H1 (cell line): ENCODE results near the gene NPHP4. TPM values are rescaled to one million over a fixed set of nuclear protein-coding genes. Genes with fewer than 3 reads are reported as not detected.

Source experiments
- CTCF ChIA-PET: fragments of 300-600 bp; sonication (Branson Sonifier 250); formaldehyde crosslinking; loops from one replicate; lab custom pipeline; 2021; ENCODE audit not compliant: partially characterized antibody; lab: Charles Lee
- POLR2A ChIA-PET: fragments of 300-600 bp; sonication (Branson Sonifier 250); formaldehyde crosslinking; loops from one replicate; lab custom pipeline; 2021; ENCODE audit warnings: inconsistent platforms; ENCODE audit not compliant: partially characterized antibody; lab: Charles Lee
- DNase-seq, 2 experiments: peaks; one replicate each; pipeline versions ENCODE4 v3.0.0 to v3.0.0-alpha.2; 2010 to 2022; ENCODE audit warnings: low spot score in 2 of 2, low read depth in 1 of 2, mixed read lengths in 1 of 2
- FAIRE-seq: peaks from 2 replicates; lab custom pipeline; 2011; peaks lifted over from hg19 to GRCh38; lab: Jason Lieb, UNC
- H2AFZ ChIP-seq: 2 replicates; pipeline ENCODE4 v1.8.1; 2012; ENCODE audit warnings: low read length, inconsistent platforms
- H2AK5ac ChIP-seq: 2 replicates; pipeline ENCODE4 v1.6.1; 2013; ENCODE audit warnings: low read depth, low read length
- H2BK120ac ChIP-seq: replicated peaks from 2 replicates; pipeline ENCODE3; 2013; ENCODE audit warnings: low read depth, low read length, inconsistent platforms
- H2BK12ac ChIP-seq: 2 replicates; pipeline ENCODE4 v1.6.1; 2013; ENCODE audit warnings: low read depth, low read length
- H2BK15ac ChIP-seq: 2 replicates; pipeline ENCODE4 v1.6.1; 2013; ENCODE audit warnings: low read length
- H2BK20ac ChIP-seq: 2 replicates; pipeline ENCODE4 v1.6.1; 2013; ENCODE audit warnings: low read length
- H2BK5ac ChIP-seq: 2 replicates; pipeline ENCODE4 v1.6.1; 2013; ENCODE audit warnings: low read depth, low read length
- H3K14ac ChIP-seq: 2 replicates; pipeline ENCODE4 v1.6.1; 2013; ENCODE audit warnings: inconsistent platforms; ENCODE audit not compliant: insufficient read length
- H3K18ac ChIP-seq: 2 replicates; pipeline ENCODE4 v1.6.1; 2013; ENCODE audit warnings: low read length; ENCODE audit errors: extremely low read depth
- H3K23ac ChIP-seq: 2 replicates; pipeline ENCODE4 v1.6.1; 2013; ENCODE audit warnings: inconsistent platforms; ENCODE audit not compliant: insufficient read length
- H3K23me2 ChIP-seq: 2 replicates; pipeline ENCODE4 v1.6.1; 2013; ENCODE audit warnings: low read depth, low read length
- H3K27ac ChIP-seq: 2 replicates; pipeline ENCODE4 v1.6.1; 2011; ENCODE audit warnings: low read depth, low read length, inconsistent platforms
- H3K27me3 ChIP-seq, 4 experiments: replicated peaks in 1 of 4; 1 replicate in 1 of 4; 2 replicates in 3 of 4; pipeline versions ENCODE4 v1.6.1 to v1.8.1; 2011 to 2013; ENCODE audit warnings: low read length in 3 of 4, mild to moderate bottlenecking in 3 of 4, inconsistent platforms in 2 of 4, mixed read lengths in 2 of 4, moderate library complexity in 1 of 4; ENCODE audit not compliant: control insufficient read depth in 3 of 4, insufficient read depth in 3 of 4; ENCODE audit errors: extremely low read depth in 1 of 4
- H3K36me3 ChIP-seq, 4 experiments: 2 replicates each; pipeline versions ENCODE4 v1.6.1 to v1.8.1; 2011 to 2013; ENCODE audit warnings: mild to moderate bottlenecking in 4 of 4, low read length in 3 of 4, moderate library complexity in 2 of 4, control low read depth in 1 of 4, inconsistent platforms in 1 of 4; ENCODE audit not compliant: insufficient read depth in 4 of 4, control insufficient read depth in 2 of 4
- H3K4ac ChIP-seq: replicated peaks from 2 replicates; pipeline ENCODE3; 2013; ENCODE audit warnings: low read length, low read depth, mixed read lengths, inconsistent platforms; ENCODE audit not compliant: insufficient read length
- H3K4me1 ChIP-seq, 4 experiments: replicated peaks in 1 of 4; 1 replicate in 1 of 4; 2 replicates in 3 of 4; pipeline versions ENCODE4 v1.6.1 to v1.8.1; 2011 to 2013; ENCODE audit warnings: low read length in 3 of 4, inconsistent platforms in 2 of 4, mixed read lengths in 1 of 4; ENCODE audit not compliant: insufficient read depth in 4 of 4, control insufficient read depth in 3 of 4
- H3K4me2 ChIP-seq, 2 experiments: 2 replicates each; pipeline versions ENCODE4 v1.6.1 to v1.8.1; 2011 to 2013; ENCODE audit warnings: low read depth in 2 of 2, low read length in 2 of 2, control low read depth in 1 of 2, inconsistent platforms in 1 of 2, mild to moderate bottlenecking in 1 of 2; ENCODE audit not compliant: insufficient read depth in 1 of 2
- H3K4me3 ChIP-seq, 4 experiments: fragments of 200-600, 300-600 bp in 1 of 4; sonication (generic), shearing (Covaris generic), sonication (Bioruptor Twin) in 1 of 4; 2 replicates each; pipeline versions ENCODE4 v1.5.1 to v1.8.1; 2011 to 2016; ENCODE audit warnings: low read length in 4 of 4, low read depth in 3 of 4, control low read depth in 2 of 4, inconsistent platforms in 2 of 4, mild to moderate bottlenecking in 2 of 4, mixed read lengths in 1 of 4, moderate library complexity in 1 of 4; ENCODE audit not compliant: insufficient read depth in 2 of 4; ENCODE audit errors: extremely low read depth in 1 of 4
- H3K56ac ChIP-seq: replicated peaks from 2 replicates; pipeline ENCODE3; 2013; ENCODE audit warnings: low read depth, mild to moderate bottlenecking, mixed read lengths, low read length, inconsistent platforms; ENCODE audit not compliant: insufficient read length
- H3K79me1 ChIP-seq: 2 replicates; pipeline ENCODE4 v1.6.1; 2013; ENCODE audit warnings: low read depth, low read length, control low read depth
- H3K79me2 ChIP-seq, 2 experiments: 2 replicates each; pipeline versions ENCODE4 v1.6.1 to v1.8.1; 2012 to 2013; ENCODE audit warnings: low read length in 2 of 2, mild to moderate bottlenecking in 2 of 2, inconsistent platforms in 1 of 2; ENCODE audit not compliant: insufficient read depth in 2 of 2, control insufficient read depth in 1 of 2
- H3K9ac ChIP-seq, 4 experiments: replicated peaks in 1 of 4; 1 replicate in 1 of 4; 2 replicates in 3 of 4; pipeline versions ENCODE4 v1.6.1 to v1.8.1; 2011 to 2013; ENCODE audit warnings: low read depth in 3 of 4, low read length in 3 of 4, control low read depth in 2 of 4, mild to moderate bottlenecking in 2 of 4, moderate library complexity in 2 of 4, inconsistent platforms in 1 of 4; ENCODE audit errors: extremely low read depth in 1 of 4
- H3K9me3 ChIP-seq, 2 experiments: 2 replicates each; pipeline versions ENCODE4 v1.6.1 to v1.8.1; 2012 to 2013; ENCODE audit warnings: mild to moderate bottlenecking in 2 of 2, moderate library complexity in 2 of 2, control low read depth in 1 of 2, inconsistent platforms in 1 of 2, low read depth in 1 of 2, low read length in 1 of 2, mixed read lengths in 1 of 2; ENCODE audit not compliant: insufficient read depth in 2 of 2
- H4K20me1 ChIP-seq, 2 experiments: replicated peaks in 1 of 2; 2 replicates each; pipeline versions ENCODE3 to v1.8.1; 2011 to 2013; ENCODE audit warnings: inconsistent platforms in 2 of 2, low read length in 2 of 2, mild to moderate bottlenecking in 1 of 2; ENCODE audit not compliant: insufficient read depth in 2 of 2, control insufficient read depth in 1 of 2
- H4K5ac ChIP-seq: 2 replicates; pipeline ENCODE4 v1.6.1; 2013; ENCODE audit warnings: low read length, low read depth, mixed read lengths, inconsistent platforms; ENCODE audit not compliant: insufficient read length
- H4K8ac ChIP-seq: 2 replicates; pipeline ENCODE4 v1.8.0; 2013; ENCODE audit warnings: mild to moderate bottlenecking, moderate library complexity, low read length, inconsistent platforms; ENCODE audit not compliant: insufficient read depth; ENCODE audit errors: extremely low read depth
- H4K91ac ChIP-seq: replicated peaks from 2 replicates; pipeline ENCODE3; 2013; ENCODE audit warnings: low read length, mixed read lengths, inconsistent platforms; ENCODE audit not compliant: insufficient read length
- CREB1 ChIP-seq: IDR thresholded peaks from 2 replicates; pipeline ENCODE4 v1.6.1; 2012; ENCODE audit warnings: inconsistent platforms
- EP300 ChIP-seq, 2 experiments: IDR thresholded peaks; 1 replicate in 1 of 2; 2 replicates in 1 of 2; pipeline ENCODE4 v1.6.1; 2011 to 2012; ENCODE audit warnings: low read depth in 2 of 2, low read length in 2 of 2, mild to moderate bottlenecking in 2 of 2, borderline replicate concordance in 1 of 2, inconsistent platforms in 1 of 2, moderate library complexity in 1 of 2
- KDM1A ChIP-seq: fragments of 200-600, 300-600 bp; sonication (generic); IDR thresholded peaks from 2 replicates; pipeline ENCODE4 v1.7.1; 2016; ENCODE audit warnings: mild to moderate bottlenecking, low read length, borderline replicate concordance
- PHF8 ChIP-seq: fragments of 200-600 bp; sonication (generic); conservative IDR thresholded peaks from 2 replicates; pipeline ENCODE4 v1.7.1; 2012; ENCODE audit warnings: low read depth, mild to moderate bottlenecking, inconsistent platforms, low read length, moderate library complexity
- SIN3A ChIP-seq, 2 experiments: IDR thresholded peaks in 1 of 2; conservative IDR thresholded peaks in 1 of 2; 2 replicates each; pipeline ENCODE4 v1.6.1; 2011 to 2012; ENCODE audit warnings: low read length in 2 of 2, improper control_type of control experiment in 1 of 2, low read depth in 1 of 2, mild to moderate bottlenecking in 1 of 2
- TAF7 ChIP-seq: optimal IDR thresholded peaks from 2 replicates; pipeline ENCODE3; 2011; ENCODE audit warnings: low read depth, mild to moderate bottlenecking, inconsistent platforms, low read length, moderate library complexity, borderline replicate concordance
- TCF12 ChIP-seq: IDR thresholded peaks from 2 replicates; pipeline ENCODE4 v1.6.1; 2011; ENCODE audit warnings: low read depth, mild to moderate bottlenecking, low read length
- WGBS, 2 experiments: shearing (Covaris generic) in 1 of 2; methylation state at CpG; one replicate each; pipeline versions ENCODE4 v1.1.6 to v1.1.7; 2013 to 2015; ENCODE audit warnings: low lambda C conversion rate in 2 of 2, mixed read lengths in 2 of 2, inconsistent platforms in 1 of 2, low coverage in 1 of 2, missing lambda C conversion rate in 1 of 2; ENCODE audit not compliant: insufficient replicate concordance in 2 of 2, insufficient coverage in 1 of 2, insufficient read length in 1 of 2; ENCODE audit errors: extremely low coverage in 1 of 2, missing lambda C conversion rate in 1 of 2; 5-methylcytosine and 5-hydroxymethylcytosine counted together
- polyA plus RNA-seq, 7 experiments: library from polyadenylated mRNA; depleted of rRNA in 3 of 7; stranded (reverse) in 5 of 7; unstranded in 2 of 7; fragments of >200 nt in 5 of 7; fragments of 200-250 nt in 2 of 7; gene quantifications; 1 replicate in 5 of 7; 2 replicates in 1 of 7; 4 replicates in 1 of 7; pipeline versions ENCODE4 v1.2.1 to v1.2.3, GENCODE V29; 2011 to 2013; ENCODE audit warnings: missing spikeins in 2 of 7, mixed read lengths in 2 of 7
- total RNA-seq: library from RNA; stranded (reverse); fragmentation: NEBNext Ultra II Directional; extraction: Animal tissue kit (Norgen Biotek cat#: 25700); gene quantifications from 2 replicates; pipeline ENCODE4 v1.2.1, GENCODE V29; 2021
- TF ChIP-seq, protein P1 (sequence below): IDR thresholded peaks from 2 replicates; pipeline ENCODE4 v1.6.1; 2012; ENCODE audit warnings: inconsistent platforms

NPHP4 gene
- total and polyA plus RNA-seq, 2 of the 8 experiments (the other 6 are each of a cell fraction or from before 2014, with no cell fraction given), result 5.8 to 14.0 TPM

DNA sequence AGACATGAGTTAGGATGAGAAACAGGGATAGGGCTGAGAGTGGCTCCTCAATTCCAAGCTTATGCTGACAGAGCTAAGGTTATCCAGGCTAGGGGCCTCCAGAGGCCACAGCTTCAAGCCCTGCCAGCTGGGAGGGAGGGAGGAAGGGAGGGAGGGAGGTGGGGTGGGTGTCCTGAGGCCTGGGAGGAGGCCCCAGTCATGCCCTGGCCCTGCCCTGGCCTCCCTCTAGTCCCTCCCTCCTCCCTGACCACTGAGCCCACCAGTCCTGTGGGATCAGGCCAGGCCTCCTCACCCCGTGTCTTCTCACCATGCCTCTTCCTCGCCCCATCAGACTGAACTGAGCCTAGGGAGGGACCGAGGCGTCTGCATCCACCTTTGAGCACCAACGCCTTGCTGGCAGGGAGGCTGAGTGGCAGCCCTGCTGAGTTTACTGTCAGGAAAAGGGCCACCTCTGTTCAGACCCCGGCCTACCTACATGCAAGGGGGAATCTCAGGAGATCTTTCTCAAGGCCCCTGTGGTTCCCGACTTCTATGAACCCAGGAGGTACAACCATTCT is 116.1 kb downstream of the NPHP4 start:
- Histone ChIP-seq H3K36me3 (peaks cover 0 to 20% (median 0%) of the 10 kb centered on the region in 4 experiments; a peak in 3 of 8 replicates), H4K20me1 (peaks cover 0 to 6% of the 10 kb centered on the region in 2 experiments), H3K4me2 (no peak overlapping the region), H3K4me1 (no peaks in the 10 kb centered on the region; a peak in 1 of 7 replicates), H3K27ac (no peak overlapping the region), H2AFZ (no peak overlapping the region), H2BK12ac (no peak overlapping the region), H4K5ac (no peak overlapping the region), H3K4me3 (no peak overlapping the region), H3K18ac (no peak overlapping the region), H2BK120ac (no peak overlapping the region), H3K14ac (no peak overlapping the region), H3K27me3 (no peaks in the 10 kb centered on the region), H3K56ac (no peak overlapping the region), H3K79me1 (no peaks in the 10 kb centered on the region), H2BK5ac (no peak overlapping the region), H3K4ac (no peak overlapping the region), H3K9ac (no peak overlapping the region), H3K23ac (no peak overlapping the region), H2BK15ac (no peak overlapping the region), H2AK5ac (no peak overlapping the region), H3K23me2 (peaks cover 2% of the 10 kb centered on the region; the same call in 1 of the 2 replicates), H2BK20ac (no peak overlapping the region), H3K9me3 (peaks cover 7 to 9% of the 10 kb centered on the region in 2 experiments; a peak in 1 of 4 replicates), H3K79me2 (no peaks in the 10 kb centered on the region), H4K8ac (no peak overlapping the region), H4K91ac (no peak overlapping the region)
- no peak for FAIRE-seq
- no peak for DNase-seq
- ChIA-PET CTCF (interaction anchor here (1.2 to 10.2 kb wide), 5 partner anchors 10 to 22 kb away, joined by 3 to 58 read pairs (median 4); no protein-coding TSS in a partner anchor), POLR2A (no interaction called here)
- WGBS, 2 experiments, result 87% methylated on average over 7 of the region's 7 CpGs; no CpG with 5 or more reads in 1 of the 2 experiments
- TF ChIP-seq KDM1A (no peak), SIN3A (conservative IDR thresholded peaks at IDR 0.05 in 1 of 2, IDR thresholded peaks at IDR 0.05 in 1 of 2; ENCODE audit: low read depth in 1 of 2, low read length in 2 of 2) (no peak), TAF7 (no peak), EP300 (IDR thresholded peaks at IDR 0.05; ENCODE audit: borderline replicate concordance in 1 of 2, low read depth in 2 of 2, low read length in 2 of 2) (no peak), TCF12 (no peak), PHF8 (no peak), CREB1 (no peak)
- TF ChIP-seq, protein P1, sequence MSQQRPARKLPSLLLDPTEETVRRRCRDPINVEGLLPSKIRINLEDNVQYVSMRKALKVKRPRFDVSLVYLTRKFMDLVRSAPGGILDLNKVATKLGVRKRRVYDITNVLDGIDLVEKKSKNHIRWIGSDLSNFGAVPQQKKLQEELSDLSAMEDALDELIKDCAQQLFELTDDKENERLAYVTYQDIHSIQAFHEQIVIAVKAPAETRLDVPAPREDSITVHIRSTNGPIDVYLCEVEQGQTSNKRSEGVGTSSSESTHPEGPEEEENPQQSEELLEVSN, result no peak
